WERI-Rb-1 (cell line): ENCODE data around the gene ZIC4.

Experiments used
- DNase-seq: peaks from one replicate; pipeline ENCODE4 v3.0.0-alpha.2; 2020
- H3K27ac ChIP-seq: fragments of 250-450 bp; sonication (Bioruptor Pico); 2 replicates; pipeline ENCODE4 v1.5.1; 2020; ENCODE audit warnings: mild to moderate bottlenecking, moderate library complexity
- H3K27me3 ChIP-seq: fragments of 250-450 bp; sonication (Bioruptor Pico); 2 replicates; pipeline ENCODE4 v1.5.1; 2021; ENCODE audit warnings: mild to moderate bottlenecking, low read depth, moderate library complexity; ENCODE audit not compliant: insufficient read depth, severe bottlenecking
- H3K36me3 ChIP-seq: fragments of 250-450 bp; sonication (Bioruptor Pico); 2 replicates; pipeline ENCODE4 v1.5.1; 2020; ENCODE audit warnings: mild to moderate bottlenecking, moderate library complexity
- H3K4me3 ChIP-seq: 2 replicates; pipeline ENCODE4 v1.5.1; 2011; ENCODE audit warnings: low read depth, mild to moderate bottlenecking, control low read depth, low read length
- H3K9me3 ChIP-seq: fragments of 250-450 bp; sonication (Bioruptor Pico); 2 replicates; pipeline ENCODE4 v1.5.1; 2021; ENCODE audit warnings: mild to moderate bottlenecking, moderate library complexity; ENCODE audit not compliant: severe bottlenecking
- CTCF ChIP-seq: IDR thresholded peaks from 2 replicates; pipeline ENCODE4 v1.5.1; 2011; ENCODE audit warnings: low read depth, mild to moderate bottlenecking, control low read depth, inconsistent platforms, low read length

Gene ZIC4

GRCh38 chr3:147401421-147401820, 4.9 kb downstream of the ZIC4 start:
- no peak for TF ChIP-seq CTCF
- H3K27ac ChIP-seq = no peak overlapping the region
- H3K27me3 ChIP-seq = no peaks in the 10 kb centered on the region
- H3K9me3 ChIP-seq = no peaks in the 10 kb centered on the region
- H3K36me3 ChIP-seq = no peaks in the 10 kb centered on the region; the same call in none of the 2 replicates
- no peak for DNase-seq
- H3K4me3 ChIP-seq = no peak overlapping the region

GRCh38 chr3:147400999-147401398, 5.3 kb downstream of the ZIC4 start:
- TF ChIP-seq CTCF = no peak
- Histone ChIP-seq H3K9me3 (no peaks in the 10 kb centered on the region), H3K4me3 (no peak overlapping the region), H3K27me3 (no peaks in the 10 kb centered on the region), H3K27ac (no peak overlapping the region), H3K36me3 (no peaks in the 10 kb centered on the region; the same call in none of the 2 replicates)
- no peak for DNase-seq

GRCh38 chr3:147400111-147400510, 6.2 kb downstream of the ZIC4 start:
- no peaks in the 10 kb centered on the region for H3K27me3 ChIP-seq
- no peak overlapping the region for H3K4me3 ChIP-seq
- TF ChIP-seq CTCF = no peak
- no peak overlapping the region for H3K27ac ChIP-seq
- H3K36me3 ChIP-seq = peaks cover 2% of the 10 kb centered on the region
- no peak for DNase-seq
- H3K9me3 ChIP-seq = no peaks in the 10 kb centered on the region

- Histone ChIP-seq H3K36me3 (peaks cover 2% of the 10 kb centered on the region), H3K27me3 (no peaks in the 10 kb centered on the region), H3K27ac (no peak overlapping the region), H3K4me3 (no peak overlapping the region), H3K9me3 (no peaks in the 10 kb centered on the region)
- no peak for TF ChIP-seq CTCF
- DNase-seq = no peak
These were observed 7.4 kb downstream of the ZIC4 start for GRCh38 chr3:147398813-147399534.

- no peaks in the 10 kb centered on the region for H3K27me3 ChIP-seq
- H3K27ac ChIP-seq = no peak overlapping the region
- no peak overlapping the region for H3K4me3 ChIP-seq
- no peak for DNase-seq
- TF ChIP-seq CTCF = no peak
- peaks cover 5% of the 10 kb centered on the region for H3K36me3 ChIP-seq
- H3K9me3 ChIP-seq = no peaks in the 10 kb centered on the region
These were observed 8.2 kb downstream of the ZIC4 start for GRCh38 chr3:147397875-147398812.
